ENCODE measurements around the gene AQP2.

- no peak for TF ChIP-seq RAD51 (IDR thresholded peaks at IDR 0.05; ENCODE audit: borderline replicate concordance)
- TF ChIP-seq CTCF (CRISPR knock-in tag; IDR thresholded peaks at IDR 0.05): no peak
- TF ChIP-seq ZNF350 (CRISPR knock-in tag; IDR thresholded peaks at IDR 0.05; ENCODE audit: borderline replicate concordance, low read depth): no peak
- no peak for TF ChIP-seq TAF1 (CRISPR knock-in tag; IDR thresholded peaks at IDR 0.05)
- TF ChIP-seq NKX3-1 (CRISPR knock-in tag; IDR thresholded peaks at IDR 0.05): no peak
- TF ChIP-seq ZNF121 (CRISPR knock-in tag; IDR thresholded peaks at IDR 0.05): no peak
- no peak for TF ChIP-seq ZNF678 (CRISPR knock-in tag; IDR thresholded peaks at IDR 0.05)
- no peak for TF ChIP-seq ZNF740 (CRISPR knock-in tag; IDR thresholded peaks at IDR 0.05)
- TF ChIP-seq FOXP4 (CRISPR knock-in tag; IDR thresholded peaks at IDR 0.05): no peak
- no peak for TF ChIP-seq ZNF12 (CRISPR knock-in tag; IDR thresholded peaks at IDR 0.05)
- TF ChIP-seq ZFP37 (CRISPR knock-in tag; IDR thresholded peaks at IDR 0.05; ENCODE audit: borderline replicate concordance): no peak
These were observed 8.0 kb upstream of the AQP2 start for GRCh38 chr12:49942512-49942893.

All from HepG2 (cell line).